Measurements from ENCODE around the gene ZBTB43.
"Not testable (repeated sequence)": the region's sequence is repeated elsewhere in the genome, so short reads cannot be mapped to it uniquely, and the experiment has no call there.

Gene ZBTB43

DNA sequence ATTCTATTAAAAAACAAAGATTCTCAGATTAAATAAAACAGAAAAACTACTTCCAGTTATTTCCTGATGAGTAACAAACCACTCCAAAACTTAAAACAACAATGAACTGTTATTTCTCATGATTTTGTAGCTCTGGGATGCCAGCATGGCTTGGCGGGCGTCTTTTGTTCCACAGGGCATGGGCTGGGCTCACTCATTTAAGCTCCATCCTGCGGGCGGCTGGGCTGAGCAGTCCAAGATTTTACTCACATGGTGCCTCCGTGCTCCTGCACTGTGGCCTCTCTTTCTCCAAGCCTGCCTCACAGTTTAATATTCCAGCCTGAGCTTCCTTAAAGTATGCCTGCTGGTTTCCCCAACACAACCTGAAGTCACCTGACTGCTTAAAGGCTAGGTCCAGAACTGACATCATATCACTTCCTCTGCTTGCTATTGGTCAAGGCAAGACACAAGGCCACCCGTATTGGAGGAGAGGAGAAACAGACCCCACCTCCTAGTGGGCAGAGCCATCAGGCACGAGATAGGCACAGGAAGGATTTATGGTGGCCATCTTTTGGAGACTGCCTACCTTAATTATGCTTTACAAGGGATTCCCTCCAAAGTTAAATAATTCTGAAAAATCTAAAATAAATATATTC is 41.6 kb upstream of the ZBTB43 start:
- H3K4me3 ChIP-seq (ENCODE audit: low read depth, low read length): no peak overlapping the region
- TF ChIP-seq, protein P1, sequence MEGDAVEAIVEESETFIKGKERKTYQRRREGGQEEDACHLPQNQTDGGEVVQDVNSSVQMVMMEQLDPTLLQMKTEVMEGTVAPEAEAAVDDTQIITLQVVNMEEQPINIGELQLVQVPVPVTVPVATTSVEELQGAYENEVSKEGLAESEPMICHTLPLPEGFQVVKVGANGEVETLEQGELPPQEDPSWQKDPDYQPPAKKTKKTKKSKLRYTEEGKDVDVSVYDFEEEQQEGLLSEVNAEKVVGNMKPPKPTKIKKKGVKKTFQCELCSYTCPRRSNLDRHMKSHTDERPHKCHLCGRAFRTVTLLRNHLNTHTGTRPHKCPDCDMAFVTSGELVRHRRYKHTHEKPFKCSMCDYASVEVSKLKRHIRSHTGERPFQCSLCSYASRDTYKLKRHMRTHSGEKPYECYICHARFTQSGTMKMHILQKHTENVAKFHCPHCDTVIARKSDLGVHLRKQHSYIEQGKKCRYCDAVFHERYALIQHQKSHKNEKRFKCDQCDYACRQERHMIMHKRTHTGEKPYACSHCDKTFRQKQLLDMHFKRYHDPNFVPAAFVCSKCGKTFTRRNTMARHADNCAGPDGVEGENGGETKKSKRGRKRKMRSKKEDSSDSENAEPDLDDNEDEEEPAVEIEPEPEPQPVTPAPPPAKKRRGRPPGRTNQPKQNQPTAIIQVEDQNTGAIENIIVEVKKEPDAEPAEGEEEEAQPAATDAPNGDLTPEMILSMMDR (IDR thresholded peaks at IDR 0.05; ENCODE audit: low read depth, low read length): no peak

DNA sequence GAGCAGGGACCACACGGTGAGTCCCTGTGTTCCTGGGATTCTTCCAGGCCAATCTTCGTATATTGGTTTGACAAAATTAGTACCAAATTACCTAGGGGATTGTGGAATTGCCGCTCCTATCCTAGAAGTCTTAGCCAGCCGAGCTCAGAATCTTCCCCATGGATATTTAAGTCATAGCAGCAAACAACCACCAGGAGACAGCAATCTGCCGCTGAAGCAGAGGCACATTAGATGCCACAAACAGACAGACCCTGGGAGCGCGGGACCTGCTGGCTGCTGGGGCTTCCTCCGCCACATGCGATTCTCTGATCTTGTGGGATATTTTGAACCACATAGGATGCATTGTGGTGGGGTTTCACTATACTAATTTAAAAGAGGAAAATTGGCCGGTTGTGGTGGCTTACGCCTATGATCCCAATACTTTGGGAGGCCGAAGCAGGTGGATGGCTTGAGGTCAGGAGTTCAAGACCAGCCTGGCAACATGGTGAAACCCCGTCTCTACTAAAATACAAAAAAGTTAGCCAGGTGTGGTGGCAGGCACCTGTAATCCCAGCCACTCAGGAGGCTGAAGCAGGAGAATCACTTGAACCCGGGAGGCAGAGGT is 31.7 kb upstream of the ZBTB43 start:
- TF ChIP-seq, protein P1 (IDR thresholded peaks at IDR 0.05; ENCODE audit: low read depth, low read length): peak; percentile 77
- H3K4me3 ChIP-seq (ENCODE audit: low read depth, low read length): no peak overlapping the region

DNA sequence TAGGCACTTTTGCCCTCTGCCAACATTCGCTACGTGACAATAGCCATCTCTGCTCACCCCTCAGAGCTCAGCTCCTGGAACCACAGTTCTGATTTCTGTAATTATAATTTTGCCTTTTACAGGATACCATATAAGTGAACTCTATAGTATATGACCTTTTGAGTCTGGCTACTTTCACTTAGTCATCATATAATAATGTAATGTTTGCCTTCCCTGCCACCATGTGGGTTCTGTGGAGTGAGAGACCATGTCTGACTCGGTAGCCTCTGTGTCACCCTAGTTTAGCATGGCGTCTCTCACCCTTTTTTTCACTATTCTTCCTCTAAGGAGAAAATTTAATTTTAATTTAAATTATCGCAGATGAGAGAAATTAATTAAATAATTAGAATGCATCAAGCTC is 28.9 kb upstream of the ZBTB43 start:
- H3K4me3 ChIP-seq (ENCODE audit: low read depth, low read length): no peak overlapping the region
- TF ChIP-seq, protein P1 (IDR thresholded peaks at IDR 0.05; ENCODE audit: low read depth, low read length): no peak

DNA sequence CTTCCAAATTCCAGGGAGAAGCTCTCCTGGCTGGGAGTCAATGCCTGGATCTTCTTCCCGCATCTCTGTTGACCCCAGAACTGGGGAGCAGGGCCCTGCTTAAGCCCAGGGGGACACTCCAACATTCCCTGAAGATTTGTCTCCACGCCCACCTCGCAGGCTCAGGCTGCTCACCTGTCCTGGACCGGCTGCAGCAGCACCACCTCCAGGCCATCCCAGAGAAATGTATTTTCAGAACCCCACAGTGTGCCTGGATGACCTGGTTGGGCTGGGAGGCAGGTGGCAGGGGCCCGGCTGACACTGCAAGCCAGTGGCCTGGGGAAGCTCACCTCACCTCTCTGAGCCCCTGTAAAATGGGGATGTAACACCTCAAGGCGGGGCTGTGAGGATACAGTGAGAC is 27.1 kb upstream of the ZBTB43 start:
- no peak overlapping the region for H3K4me3 ChIP-seq (ENCODE audit: low read depth, low read length)

DNA sequence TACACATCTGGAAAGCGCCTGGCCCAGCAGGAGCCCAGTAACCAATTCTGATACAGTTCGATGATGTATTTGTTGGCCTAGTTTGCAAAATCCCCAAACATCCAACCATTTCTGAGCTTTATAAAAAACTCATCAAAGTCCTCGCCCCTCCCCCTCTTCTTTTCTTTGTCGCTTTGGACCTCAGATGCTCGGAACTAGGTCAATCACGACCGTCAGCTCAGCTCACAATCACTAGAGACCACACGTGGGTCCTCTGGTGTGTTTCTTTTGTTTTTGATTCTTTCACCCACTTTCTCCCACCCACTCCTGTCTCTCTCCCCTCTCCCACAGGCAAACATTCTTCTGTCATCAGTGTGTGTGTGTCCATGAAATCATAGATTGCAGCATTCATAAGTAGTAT is 26.7 kb upstream of the ZBTB43 start:
- H3K4me3 ChIP-seq (ENCODE audit: low read depth, low read length): no peak overlapping the region
- TF ChIP-seq, protein P1 (IDR thresholded peaks at IDR 0.05; ENCODE audit: low read depth, low read length): no peak

More for the DNA sequence above, 27.1 kb upstream of the ZBTB43 start:
- TF ChIP-seq, protein P1 (IDR thresholded peaks at IDR 0.05; ENCODE audit: low read depth, low read length): no peak

DNA sequence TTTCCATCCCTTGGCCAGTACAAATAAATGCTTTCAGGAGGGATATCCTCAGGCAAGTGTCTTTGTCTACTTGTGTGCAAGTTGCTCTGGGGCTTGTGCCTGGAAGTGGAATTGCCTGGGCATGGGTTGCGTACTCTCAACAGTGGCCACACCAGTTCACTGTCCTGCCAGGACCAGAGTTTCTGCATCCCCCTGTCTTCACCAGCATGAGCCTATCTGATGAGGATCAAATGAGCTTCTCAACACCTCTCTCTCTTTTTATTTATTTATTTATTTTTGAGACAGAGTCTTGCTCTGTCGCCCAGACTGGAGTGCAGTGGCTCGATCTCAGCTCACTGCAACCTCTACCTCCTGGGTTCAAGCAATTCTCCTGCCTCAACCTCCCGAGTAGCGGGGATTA is 26.1 kb upstream of the ZBTB43 start:
- H3K4me3 ChIP-seq (ENCODE audit: low read depth, low read length): not testable (repeated sequence)

DNA sequence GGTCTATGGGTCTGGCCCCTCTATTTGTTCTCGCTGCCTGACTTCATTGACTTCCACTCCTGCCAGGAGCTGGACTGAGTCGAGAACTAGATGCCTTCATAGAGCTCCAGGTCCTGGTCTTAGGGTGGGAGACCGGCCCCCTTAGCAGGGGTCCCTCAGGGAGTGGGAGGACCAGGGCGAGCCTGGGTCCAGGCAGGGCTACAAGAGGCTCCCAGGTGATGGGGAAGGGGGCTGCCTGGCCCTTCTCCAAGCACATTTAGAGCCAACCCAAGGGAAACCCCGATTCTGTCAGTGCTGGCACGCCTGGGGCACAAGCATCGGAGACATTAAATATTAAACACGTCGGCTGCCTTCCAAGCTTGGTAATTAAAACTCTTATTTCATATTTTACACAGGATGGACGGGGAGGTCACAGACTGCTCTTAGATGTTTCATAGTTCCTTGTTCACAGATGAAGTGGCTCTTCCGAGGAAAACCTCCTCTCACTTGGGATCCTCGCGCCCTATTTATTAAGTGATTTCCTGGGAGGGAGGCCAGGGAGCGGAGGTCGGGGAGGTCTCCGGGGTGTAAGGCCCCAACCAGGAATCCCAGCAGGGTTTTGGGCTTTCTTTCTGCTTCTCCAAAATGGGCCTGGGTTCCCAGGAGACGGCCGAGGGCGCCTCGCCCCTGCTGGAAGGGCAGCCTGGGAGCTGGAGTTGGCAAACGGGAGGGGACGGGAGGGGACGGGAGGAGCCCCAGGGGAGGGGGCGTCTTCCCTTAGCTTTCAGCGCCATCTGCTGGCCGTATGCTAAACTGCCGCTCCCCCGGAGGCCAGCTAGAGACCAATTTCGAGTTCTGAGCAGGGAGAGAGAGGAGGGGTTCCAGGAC is 23.4 kb upstream of the ZBTB43 start:
- TF ChIP-seq, protein P1 (IDR thresholded peaks at IDR 0.05; ENCODE audit: low read depth, low read length): peak; percentile 78
- H3K4me3 ChIP-seq (ENCODE audit: low read depth, low read length): no peak overlapping the region

All from WI38 (cell line).